H1 (cell line): ENCODE data around the gene RAD9B. TPM values are rescaled to one million over a fixed set of nuclear protein-coding genes. Genes with fewer than 3 reads are reported as not detected.

Experiments used
- CTCF ChIA-PET: fragments of 300-600 bp; sonication (Branson Sonifier 250); formaldehyde crosslinking; loops from one replicate; lab custom pipeline; 2021; ENCODE audit not compliant: partially characterized antibody; lab: Charles Lee
- POLR2A ChIA-PET: fragments of 300-600 bp; sonication (Branson Sonifier 250); formaldehyde crosslinking; loops from one replicate; lab custom pipeline; 2021; ENCODE audit warnings: inconsistent platforms; ENCODE audit not compliant: partially characterized antibody; lab: Charles Lee
- DNase-seq, 2 experiments: peaks; one replicate each; pipeline versions ENCODE4 v3.0.0 to v3.0.0-alpha.2; 2010 to 2022; ENCODE audit warnings: low spot score in 2 of 2, low read depth in 1 of 2, mixed read lengths in 1 of 2
- FAIRE-seq: peaks from 2 replicates; lab custom pipeline; 2011; peaks lifted over from hg19 to GRCh38; lab: Jason Lieb, UNC
- H2AFZ ChIP-seq: 2 replicates; pipeline ENCODE4 v1.8.1; 2012; ENCODE audit warnings: low read length, inconsistent platforms
- H2AK5ac ChIP-seq: 2 replicates; pipeline ENCODE4 v1.6.1; 2013; ENCODE audit warnings: low read depth, low read length
- H2BK120ac ChIP-seq: replicated peaks from 2 replicates; pipeline ENCODE3; 2013; ENCODE audit warnings: low read depth, low read length, inconsistent platforms
- H2BK12ac ChIP-seq: 2 replicates; pipeline ENCODE4 v1.6.1; 2013; ENCODE audit warnings: low read depth, low read length
- H2BK15ac ChIP-seq: 2 replicates; pipeline ENCODE4 v1.6.1; 2013; ENCODE audit warnings: low read length
- H2BK20ac ChIP-seq: 2 replicates; pipeline ENCODE4 v1.6.1; 2013; ENCODE audit warnings: low read length
- H2BK5ac ChIP-seq: 2 replicates; pipeline ENCODE4 v1.6.1; 2013; ENCODE audit warnings: low read depth, low read length
- H3K14ac ChIP-seq: 2 replicates; pipeline ENCODE4 v1.6.1; 2013; ENCODE audit warnings: inconsistent platforms; ENCODE audit not compliant: insufficient read length
- H3K18ac ChIP-seq: 2 replicates; pipeline ENCODE4 v1.6.1; 2013; ENCODE audit warnings: low read length; ENCODE audit errors: extremely low read depth
- H3K23ac ChIP-seq: 2 replicates; pipeline ENCODE4 v1.6.1; 2013; ENCODE audit warnings: inconsistent platforms; ENCODE audit not compliant: insufficient read length
- H3K23me2 ChIP-seq: 2 replicates; pipeline ENCODE4 v1.6.1; 2013; ENCODE audit warnings: low read depth, low read length
- H3K27ac ChIP-seq: 2 replicates; pipeline ENCODE4 v1.6.1; 2011; ENCODE audit warnings: low read depth, low read length, inconsistent platforms
- H3K27me3 ChIP-seq, 4 experiments: replicated peaks in 1 of 4; 1 replicate in 1 of 4; 2 replicates in 3 of 4; pipeline versions ENCODE4 v1.6.1 to v1.8.1; 2011 to 2013; ENCODE audit warnings: low read length in 3 of 4, mild to moderate bottlenecking in 3 of 4, inconsistent platforms in 2 of 4, mixed read lengths in 2 of 4, moderate library complexity in 1 of 4; ENCODE audit not compliant: control insufficient read depth in 3 of 4, insufficient read depth in 3 of 4; ENCODE audit errors: extremely low read depth in 1 of 4
- H3K36me3 ChIP-seq, 4 experiments: 2 replicates each; pipeline versions ENCODE4 v1.6.1 to v1.8.1; 2011 to 2013; ENCODE audit warnings: mild to moderate bottlenecking in 4 of 4, low read length in 3 of 4, moderate library complexity in 2 of 4, control low read depth in 1 of 4, inconsistent platforms in 1 of 4; ENCODE audit not compliant: insufficient read depth in 4 of 4, control insufficient read depth in 2 of 4
- H3K4ac ChIP-seq: replicated peaks from 2 replicates; pipeline ENCODE3; 2013; ENCODE audit warnings: low read length, low read depth, mixed read lengths, inconsistent platforms; ENCODE audit not compliant: insufficient read length
- H3K4me1 ChIP-seq, 4 experiments: replicated peaks in 1 of 4; 1 replicate in 1 of 4; 2 replicates in 3 of 4; pipeline versions ENCODE4 v1.6.1 to v1.8.1; 2011 to 2013; ENCODE audit warnings: low read length in 3 of 4, inconsistent platforms in 2 of 4, mixed read lengths in 1 of 4; ENCODE audit not compliant: insufficient read depth in 4 of 4, control insufficient read depth in 3 of 4
- H3K4me2 ChIP-seq, 2 experiments: 2 replicates each; pipeline versions ENCODE4 v1.6.1 to v1.8.1; 2011 to 2013; ENCODE audit warnings: low read depth in 2 of 2, low read length in 2 of 2, control low read depth in 1 of 2, inconsistent platforms in 1 of 2, mild to moderate bottlenecking in 1 of 2; ENCODE audit not compliant: insufficient read depth in 1 of 2
- H3K4me3 ChIP-seq, 4 experiments: fragments of 200-600, 300-600 bp in 1 of 4; sonication (generic), shearing (Covaris generic), sonication (Bioruptor Twin) in 1 of 4; 2 replicates each; pipeline versions ENCODE4 v1.5.1 to v1.8.1; 2011 to 2016; ENCODE audit warnings: low read length in 4 of 4, low read depth in 3 of 4, control low read depth in 2 of 4, inconsistent platforms in 2 of 4, mild to moderate bottlenecking in 2 of 4, mixed read lengths in 1 of 4, moderate library complexity in 1 of 4; ENCODE audit not compliant: insufficient read depth in 2 of 4; ENCODE audit errors: extremely low read depth in 1 of 4
- H3K56ac ChIP-seq: replicated peaks from 2 replicates; pipeline ENCODE3; 2013; ENCODE audit warnings: low read depth, mild to moderate bottlenecking, mixed read lengths, low read length, inconsistent platforms; ENCODE audit not compliant: insufficient read length
- H3K79me1 ChIP-seq: 2 replicates; pipeline ENCODE4 v1.6.1; 2013; ENCODE audit warnings: low read depth, low read length, control low read depth
- H3K79me2 ChIP-seq, 2 experiments: 2 replicates each; pipeline versions ENCODE4 v1.6.1 to v1.8.1; 2012 to 2013; ENCODE audit warnings: low read length in 2 of 2, mild to moderate bottlenecking in 2 of 2, inconsistent platforms in 1 of 2; ENCODE audit not compliant: insufficient read depth in 2 of 2, control insufficient read depth in 1 of 2
- H3K9ac ChIP-seq, 4 experiments: replicated peaks in 1 of 4; 1 replicate in 1 of 4; 2 replicates in 3 of 4; pipeline versions ENCODE4 v1.6.1 to v1.8.1; 2011 to 2013; ENCODE audit warnings: low read depth in 3 of 4, low read length in 3 of 4, control low read depth in 2 of 4, mild to moderate bottlenecking in 2 of 4, moderate library complexity in 2 of 4, inconsistent platforms in 1 of 4; ENCODE audit errors: extremely low read depth in 1 of 4
- H3K9me3 ChIP-seq, 2 experiments: 2 replicates each; pipeline versions ENCODE4 v1.6.1 to v1.8.1; 2012 to 2013; ENCODE audit warnings: mild to moderate bottlenecking in 2 of 2, moderate library complexity in 2 of 2, control low read depth in 1 of 2, inconsistent platforms in 1 of 2, low read depth in 1 of 2, low read length in 1 of 2, mixed read lengths in 1 of 2; ENCODE audit not compliant: insufficient read depth in 2 of 2
- H4K20me1 ChIP-seq, 2 experiments: replicated peaks in 1 of 2; 2 replicates each; pipeline versions ENCODE3 to v1.8.1; 2011 to 2013; ENCODE audit warnings: inconsistent platforms in 2 of 2, low read length in 2 of 2, mild to moderate bottlenecking in 1 of 2; ENCODE audit not compliant: insufficient read depth in 2 of 2, control insufficient read depth in 1 of 2
- H4K5ac ChIP-seq: 2 replicates; pipeline ENCODE4 v1.6.1; 2013; ENCODE audit warnings: low read length, low read depth, mixed read lengths, inconsistent platforms; ENCODE audit not compliant: insufficient read length
- H4K8ac ChIP-seq: 2 replicates; pipeline ENCODE4 v1.8.0; 2013; ENCODE audit warnings: mild to moderate bottlenecking, moderate library complexity, low read length, inconsistent platforms; ENCODE audit not compliant: insufficient read depth; ENCODE audit errors: extremely low read depth
- H4K91ac ChIP-seq: replicated peaks from 2 replicates; pipeline ENCODE3; 2013; ENCODE audit warnings: low read length, mixed read lengths, inconsistent platforms; ENCODE audit not compliant: insufficient read length
- CEBPB ChIP-seq: IDR thresholded peaks from 2 replicates; pipeline ENCODE4 v1.6.1; 2012; ENCODE audit warnings: low read depth, low read length
- CHD1 ChIP-seq: IDR thresholded peaks from 2 replicates; pipeline ENCODE4 v1.6.1; 2012; ENCODE audit warnings: low read depth, low read length, improper control_type of control experiment
- GABPA ChIP-seq: IDR thresholded peaks from 2 replicates; pipeline ENCODE4 v1.6.1; 2011; ENCODE audit warnings: mild to moderate bottlenecking, low read length, moderate library complexity, borderline replicate concordance; ENCODE audit not compliant: insufficient read depth
- TBP ChIP-seq: IDR thresholded peaks from 2 replicates; pipeline ENCODE4 v1.6.1; 2011; ENCODE audit warnings: low read depth, low read length, improper control_type of control experiment
- USF2 ChIP-seq: IDR thresholded peaks from 2 replicates; pipeline ENCODE4 v1.6.1; 2011; ENCODE audit warnings: low read length, improper control_type of control experiment
- WGBS, 2 experiments: shearing (Covaris generic) in 1 of 2; methylation state at CpG; one replicate each; pipeline versions ENCODE4 v1.1.6 to v1.1.7; 2013 to 2015; ENCODE audit warnings: low lambda C conversion rate in 2 of 2, mixed read lengths in 2 of 2, inconsistent platforms in 1 of 2, low coverage in 1 of 2, missing lambda C conversion rate in 1 of 2; ENCODE audit not compliant: insufficient replicate concordance in 2 of 2, insufficient coverage in 1 of 2, insufficient read length in 1 of 2; ENCODE audit errors: extremely low coverage in 1 of 2, missing lambda C conversion rate in 1 of 2; 5-methylcytosine and 5-hydroxymethylcytosine counted together
- polyA plus RNA-seq, 7 experiments: library from polyadenylated mRNA; depleted of rRNA in 3 of 7; stranded (reverse) in 5 of 7; unstranded in 2 of 7; fragments of >200 nt in 5 of 7; fragments of 200-250 nt in 2 of 7; gene quantifications; 1 replicate in 5 of 7; 2 replicates in 1 of 7; 4 replicates in 1 of 7; pipeline versions ENCODE4 v1.2.1 to v1.2.3, GENCODE V29; 2011 to 2013; ENCODE audit warnings: missing spikeins in 2 of 7, mixed read lengths in 2 of 7
- total RNA-seq: library from RNA; stranded (reverse); fragmentation: NEBNext Ultra II Directional; extraction: Animal tissue kit (Norgen Biotek cat#: 25700); gene quantifications from 2 replicates; pipeline ENCODE4 v1.2.1, GENCODE V29; 2021

Gene RAD9B
- total and polyA plus RNA-seq, 2 of the 8 experiments (the other 6 are each of a cell fraction or from before 2014, with no cell fraction given), result 0.06 TPM; not detected in 1

GRCh38 chr12:110543965-110544364, 41.8 kb downstream of the RAD9B start:
- POLR2A ChIA-PET, result no interaction called here
- Histone ChIP-seq H2BK120ac (no peak overlapping the region), H2BK5ac (no peak overlapping the region), H4K5ac (no peak overlapping the region), H3K4me3 (no peak overlapping the region), H2BK15ac (no peak overlapping the region), H3K27ac (no peak overlapping the region), H3K79me1 (peaks cover 4% of the 10 kb centered on the region; the same call in 1 of the 2 replicates), H3K27me3 (no peaks in the 10 kb centered on the region), H2AFZ (no peak overlapping the region), H3K79me2 (no peaks in the 10 kb centered on the region), H3K14ac (no peak overlapping the region), H2AK5ac (no peak overlapping the region), H3K36me3 (peaks cover 0 to 4% (median 1%) of the 10 kb centered on the region in 4 experiments; a peak in 6 of 8 replicates), H3K9me3 (no peaks in the 10 kb centered on the region), H4K91ac (no peak overlapping the region), H4K20me1 (no peaks in the 10 kb centered on the region), H3K23ac (no peak overlapping the region), H4K8ac (no peak overlapping the region), H3K18ac (no peak overlapping the region), H2BK12ac (no peak overlapping the region), H3K4me2 (no peak overlapping the region), H3K4me1 (0 out of 7 replicates have a peak, but pooled peaks cover 0 to 2% (median 0%) of the 10 kb centered on the region in 4 experiments), H2BK20ac (no peak overlapping the region), H3K9ac (no peak overlapping the region), H3K4ac (no peak overlapping the region), H3K23me2 (no peaks in the 10 kb centered on the region), H3K56ac (no peak overlapping the region)
- CTCF ChIA-PET, result interaction anchor here (0.7 to 2.3 kb wide), 4 partner anchors 8 to 58 kb away, joined by 3 to 18 read pairs (median 10); no protein-coding TSS in a partner anchor
- FAIRE-seq (no peak), DNase-seq (no peak)
- TF ChIP-seq CEBPB (no peak), CHD1 (no peak), USF2 (no peak), GABPA (no peak), TBP (no peak)
- 90% methylated on average over 4 of the region's 4 CpGs; no CpG with 5 or more reads in 1 of the 2 experiments for WGBS, 2 experiments
